HepG2 (cell line): Measurements from ENCODE around the gene CPN1. TPM values are rescaled to one million over a fixed set of nuclear protein-coding genes. Genes with fewer than 3 reads are reported as not detected.

Experiments used
- ATAC-seq: fragments of 200-7000 bp; cut with Tn5 transposase; 3 replicates; pipeline ENCODE4 v1.9.1; 2020; ENCODE audit warnings: mild to moderate bottlenecking, moderate library complexity
- BruUV-seq: library from RNA; stranded (reverse); fragments of 400-500 nt; replicated peaks from 2 replicates; lab custom pipeline; 2021; lab: Mats Ljungman, UMichigan
- CTCF ChIA-PET: fragments of 300-600 bp; formaldehyde crosslinking; extraction: SDS; loops from one replicate; lab custom pipeline; 2021; ENCODE audit warnings: low total read pairs, inconsistent platforms, low intra/inter-chr PET ratio; lab: Yijun Ruan, JAX
- POLR2A ChIA-PET: fragments of 350-600 bp; sonication (Branson Sonifier 250); formaldehyde crosslinking; loops from one replicate; lab custom pipeline; 2020; ENCODE audit warnings: antibody characterized with exemption, inconsistent platforms; lab: Yijun Ruan, JAX
- DNase-seq: peaks from one replicate; pipeline ENCODE4 v3.0.0-alpha.2; 2015; ENCODE audit warnings: low spot score
- FAIRE-seq: peaks from 3 replicates; lab custom pipeline; 2011; peaks lifted over from hg19 to GRCh38; lab: Jason Lieb, UNC
- H2AFZ ChIP-seq: one replicate; pipeline ENCODE4 v1.6.1; 2011; ENCODE audit warnings: low read length, inconsistent platforms
- H3K27ac ChIP-seq: fragments of 300-600 bp; 3 replicates; pipeline ENCODE4 v1.8.0; 2011; ENCODE audit warnings: mixed run types, mild to moderate bottlenecking, mixed read lengths, low read length, inconsistent platforms; ENCODE audit not compliant: insufficient read depth; ENCODE audit errors: extremely low read length
- H3K27me3 ChIP-seq, 2 experiments: fragments of 200-600 bp in 1 of 2; 2 replicates in 1 of 2; 3 replicates in 1 of 2; pipeline versions ENCODE4 v1.6.0 to v1.8.0; 2011; ENCODE audit warnings: low read length in 2 of 2, mild to moderate bottlenecking in 2 of 2, moderate library complexity in 2 of 2, inconsistent platforms in 1 of 2; ENCODE audit not compliant: insufficient read depth in 2 of 2, control insufficient read depth in 1 of 2
- H3K36me3 ChIP-seq, 2 experiments: fragments of 200-600 bp in 1 of 2; replicated peaks in 1 of 2; 2 replicates in 1 of 2; 3 replicates in 1 of 2; pipeline versions ENCODE4 v1.5.1 to v1.8.0; 2011; ENCODE audit warnings: low read length in 2 of 2, inconsistent platforms in 1 of 2; ENCODE audit not compliant: insufficient read depth in 2 of 2, control insufficient read depth in 1 of 2
- H3K4me1 ChIP-seq: 2 replicates; pipeline ENCODE4 v1.5.1; 2012; ENCODE audit warnings: low read length, inconsistent platforms; ENCODE audit not compliant: insufficient read depth
- H3K4me2 ChIP-seq: 2 replicates; pipeline ENCODE4 v1.6.0; 2011; ENCODE audit warnings: low read depth, low read length, inconsistent platforms
- H3K4me3 ChIP-seq, 3 experiments: fragments of 200-600 bp in 1 of 3; sonication (generic), shearing (Covaris generic) in 1 of 3; replicated peaks in 1 of 3; 2 replicates each; pipeline ENCODE4 v1.5.1; 2011 to 2016; ENCODE audit warnings: low read length in 3 of 3, inconsistent platforms in 2 of 3, low read depth in 2 of 3, mild to moderate bottlenecking in 2 of 3, control low read depth in 1 of 3, mixed read lengths in 1 of 3; ENCODE audit not compliant: insufficient read depth in 1 of 3
- H3K79me2 ChIP-seq: one replicate; pipeline ENCODE4 v1.6.1; 2011; ENCODE audit warnings: low read length, inconsistent platforms; ENCODE audit not compliant: insufficient read depth
- H3K9ac ChIP-seq: 2 replicates; pipeline ENCODE4 v1.6.0; 2011; ENCODE audit warnings: mild to moderate bottlenecking, low read depth, low read length, inconsistent platforms; ENCODE audit not compliant: insufficient read depth
- H3K9me3 ChIP-seq: 2 replicates; pipeline ENCODE4 v1.5.1; 2012; ENCODE audit warnings: mild to moderate bottlenecking, low read length
- H4K20me1 ChIP-seq: 2 replicates; pipeline ENCODE4 v1.6.0; 2011; ENCODE audit warnings: inconsistent platforms, mild to moderate bottlenecking, low read length, moderate library complexity; ENCODE audit not compliant: insufficient read depth
- MAFK ChIP-seq, 2 experiments: IDR thresholded peaks in 1 of 2; conservative IDR thresholded peaks in 1 of 2; 2 replicates each; pipeline ENCODE4 v1.6.1; 2011; ENCODE audit warnings: improper control_type of control experiment in 2 of 2, low read length in 2 of 2
- PHB2 ChIP-seq: fragments of 450-650 bp; IDR thresholded peaks from 2 replicates; pipeline ENCODE4 v1.6.1; 2018; ENCODE audit not compliant: partially characterized antibody
- ZNF496 ChIP-seq: sonication (generic); formaldehyde crosslinking; IDR thresholded peaks from 2 replicates; pipeline ENCODE4 v1.8.1; 2023; ENCODE audit warnings: mild to moderate bottlenecking, moderate library complexity, missing genetic modification reagents; ENCODE audit not compliant: insufficient replicate concordance
- WGBS: methylation state at CpG from one replicate; pipeline ENCODE4 v1.1.6; 2017; ENCODE audit warnings: low lambda C conversion rate; 5-methylcytosine and 5-hydroxymethylcytosine counted together
- in situ Hi-C: cut with HindIII; loops from 2 replicates; pipeline ENCODE4 v1.10.0; 2017; ENCODE audit warnings: low pct_unique_long_range_greater_than_20kb; ENCODE audit not compliant: extremely low pct_ligation_motif_present
- intact Hi-C: fragments of 100-400 bp; cut with micrococcal nuclease; formaldehyde crosslinking; loops from one replicate; pipeline ENCODE4 v1.10.0; 2022; ENCODE audit not compliant: unreplicated experiment
- polyA plus RNA-seq, 8 experiments: library from polyadenylated mRNA; depleted of rRNA in 3 of 8; stranded (reverse) in 7 of 8; unstranded in 1 of 8; fragments of >200 nt; fragmentation: Illumina TruSeq in 4 of 8; extraction: Trizol in 4 of 8; gene quantifications; 2 replicates each; pipeline versions ENCODE4 v1.2.1 to v1.2.3, GENCODE V29; 2011 to 2016; ENCODE audit warnings: low read depth in 4 of 8, missing spikeins in 1 of 8, mixed read lengths in 1 of 8; ENCODE audit not compliant: insufficient read depth in 1 of 8
- total RNA-seq, 5 experiments: library from RNA; depleted of rRNA; stranded (reverse); fragments of >200 nt; fragmentation: Illumina TruSeq; extraction: Trizol; gene quantifications; 2 replicates each; pipeline ENCODE4 v1.2.3, GENCODE V29; 2016; ENCODE audit warnings: low read depth in 1 of 5
- TF ChIP-seq, protein P1 (sequence below): sonication (generic); formaldehyde crosslinking; conservative IDR thresholded peaks from 2 replicates; pipeline ENCODE4 v1.5.0; 2020; ENCODE audit warnings: missing genetic modification reagents
- TF ChIP-seq, protein P2 (sequence below): sonication (generic); formaldehyde crosslinking; IDR thresholded peaks from 2 replicates; pipeline ENCODE4 v1.4.0; 2020; ENCODE audit warnings: missing genetic modification reagents
- TF ChIP-seq, protein P3 (sequence below), 2 experiments: sonication (generic) in 1 of 2; formaldehyde crosslinking in 1 of 2; IDR thresholded peaks; 2 replicates each; pipeline versions ENCODE4 v1.4.0 to v1.6.1; 2016 to 2020; ENCODE audit warnings: borderline replicate concordance in 1 of 2, low read depth in 1 of 2, mild to moderate bottlenecking in 1 of 2, missing genetic modification reagents in 1 of 2

The CPN1 gene
- total and polyA plus RNA-seq, 2 of the 13 experiments (the other 11 are each of a cell fraction or from before 2014, with no cell fraction given), result 17.3 to 35.1 TPM

DNA sequence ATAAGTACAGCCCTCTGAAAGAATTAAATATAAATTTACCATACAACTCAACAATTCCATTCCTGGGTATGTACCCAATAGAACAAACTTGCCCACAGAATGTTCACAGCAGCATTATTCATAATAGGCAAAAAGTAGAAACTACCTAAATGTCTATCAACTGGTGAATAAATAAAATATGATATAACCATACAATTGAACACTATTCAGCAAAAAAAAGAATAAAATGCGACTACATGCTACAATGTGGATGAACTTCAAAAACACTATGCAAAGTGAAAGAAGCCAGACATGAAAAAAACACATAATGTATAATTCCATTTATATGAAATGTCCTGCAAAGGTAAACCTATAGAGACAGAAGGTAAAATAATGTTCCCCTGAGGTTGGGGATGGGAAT, 2.0 kb upstream of the CPN1 start:
- ATAC-seq (no peak), DNase-seq (no peak), FAIRE-seq (no peak)
- Histone ChIP-seq H3K4me2 (no peak overlapping the region), H3K27me3 (no peaks in the 10 kb centered on the region; a peak in 2 of 5 replicates), H3K4me1 (peaks cover 74% of the 10 kb centered on the region), H3K79me2 (peaks cover 17% of the 10 kb centered on the region), H4K20me1 (no peaks in the 10 kb centered on the region), H3K4me3 (no peak overlapping the region), H3K36me3 (no peaks in the 10 kb centered on the region; a peak in 1 of 5 replicates), H3K9ac (no peak overlapping the region), H3K9me3 (no peaks in the 10 kb centered on the region), H2AFZ (no peak overlapping the region), H3K27ac (no peak overlapping the region)
- CTCF ChIA-PET, result no interaction called here
- intact Hi-C loops (no loop called here), in situ Hi-C loops (no loop called here)
- no TSS peak for BruUV-seq
- 89% methylated on average over 1 of the region's 1 CpG for WGBS
- POLR2A ChIA-PET, result no interaction called here
- TF ChIP-seq, protein P1, sequence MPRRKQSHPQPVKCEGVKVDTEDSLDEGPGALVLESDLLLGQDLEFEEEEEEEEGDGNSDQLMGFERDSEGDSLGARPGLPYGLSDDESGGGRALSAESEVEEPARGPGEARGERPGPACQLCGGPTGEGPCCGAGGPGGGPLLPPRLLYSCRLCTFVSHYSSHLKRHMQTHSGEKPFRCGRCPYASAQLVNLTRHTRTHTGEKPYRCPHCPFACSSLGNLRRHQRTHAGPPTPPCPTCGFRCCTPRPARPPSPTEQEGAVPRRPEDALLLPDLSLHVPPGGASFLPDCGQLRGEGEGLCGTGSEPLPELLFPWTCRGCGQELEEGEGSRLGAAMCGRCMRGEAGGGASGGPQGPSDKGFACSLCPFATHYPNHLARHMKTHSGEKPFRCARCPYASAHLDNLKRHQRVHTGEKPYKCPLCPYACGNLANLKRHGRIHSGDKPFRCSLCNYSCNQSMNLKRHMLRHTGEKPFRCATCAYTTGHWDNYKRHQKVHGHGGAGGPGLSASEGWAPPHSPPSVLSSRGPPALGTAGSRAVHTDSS, result no peak
- TF ChIP-seq MAFK (conservative IDR thresholded peaks at IDR 0.05 in 1 of 2, IDR thresholded peaks at IDR 0.05 in 1 of 2; ENCODE audit: low read length in 2 of 2), result peak; percentile 33 to 56; a peak in 3 of 4 replicates
- TF ChIP-seq ZNF496, result no peak
- TF ChIP-seq, protein P2, sequence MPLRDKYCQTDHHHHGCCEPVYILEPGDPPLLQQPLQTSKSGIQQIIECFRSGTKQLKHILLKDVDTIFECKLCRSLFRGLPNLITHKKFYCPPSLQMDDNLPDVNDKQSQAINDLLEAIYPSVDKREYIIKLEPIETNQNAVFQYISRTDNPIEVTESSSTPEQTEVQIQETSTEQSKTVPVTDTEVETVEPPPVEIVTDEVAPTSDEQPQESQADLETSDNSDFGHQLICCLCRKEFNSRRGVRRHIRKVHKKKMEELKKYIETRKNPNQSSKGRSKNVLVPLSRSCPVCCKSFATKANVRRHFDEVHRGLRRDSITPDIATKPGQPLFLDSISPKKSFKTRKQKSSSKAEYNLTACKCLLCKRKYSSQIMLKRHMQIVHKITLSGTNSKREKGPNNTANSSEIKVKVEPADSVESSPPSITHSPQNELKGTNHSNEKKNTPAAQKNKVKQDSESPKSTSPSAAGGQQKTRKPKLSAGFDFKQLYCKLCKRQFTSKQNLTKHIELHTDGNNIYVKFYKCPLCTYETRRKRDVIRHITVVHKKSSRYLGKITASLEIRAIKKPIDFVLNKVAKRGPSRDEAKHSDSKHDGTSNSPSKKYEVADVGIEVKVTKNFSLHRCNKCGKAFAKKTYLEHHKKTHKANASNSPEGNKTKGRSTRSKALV (CRISPR knock-in tag), result no peak
- no peak for TF ChIP-seq PHB2
- TF ChIP-seq, protein P3, sequence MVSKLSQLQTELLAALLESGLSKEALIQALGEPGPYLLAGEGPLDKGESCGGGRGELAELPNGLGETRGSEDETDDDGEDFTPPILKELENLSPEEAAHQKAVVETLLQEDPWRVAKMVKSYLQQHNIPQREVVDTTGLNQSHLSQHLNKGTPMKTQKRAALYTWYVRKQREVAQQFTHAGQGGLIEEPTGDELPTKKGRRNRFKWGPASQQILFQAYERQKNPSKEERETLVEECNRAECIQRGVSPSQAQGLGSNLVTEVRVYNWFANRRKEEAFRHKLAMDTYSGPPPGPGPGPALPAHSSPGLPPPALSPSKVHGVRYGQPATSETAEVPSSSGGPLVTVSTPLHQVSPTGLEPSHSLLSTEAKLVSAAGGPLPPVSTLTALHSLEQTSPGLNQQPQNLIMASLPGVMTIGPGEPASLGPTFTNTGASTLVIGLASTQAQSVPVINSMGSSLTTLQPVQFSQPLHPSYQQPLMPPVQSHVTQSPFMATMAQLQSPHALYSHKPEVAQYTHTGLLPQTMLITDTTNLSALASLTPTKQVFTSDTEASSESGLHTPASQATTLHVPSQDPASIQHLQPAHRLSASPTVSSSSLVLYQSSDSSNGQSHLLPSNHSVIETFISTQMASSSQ (IDR thresholded peaks at IDR 0.05; ENCODE audit: low read depth), result no peak
- TF ChIP-seq, protein P3 (CRISPR knock-in tag; IDR thresholded peaks at IDR 0.05; ENCODE audit: borderline replicate concordance), result no peak
